Fibroblast of villous mesenchyme (primary cell): ENCODE data around the gene SLAIN2. TPM values are rescaled to one million over a fixed set of nuclear protein-coding genes. Genes with fewer than 3 reads are reported as not detected.
"Not testable (repeated sequence)": the region's sequence is repeated elsewhere in the genome, so short reads cannot be mapped to it uniquely, and the experiment has no call there.

Experiments used
- DNase-seq: peaks from one replicate; pipeline ENCODE4 v3.0.0-alpha.2; 2010; ENCODE audit warnings: low read depth
- H3K4me3 ChIP-seq: 2 replicates; pipeline ENCODE4 v1.5.1; 2011; ENCODE audit warnings: low read depth, mild to moderate bottlenecking, low read length
- total RNA-seq: library from RNA; depleted of rRNA; stranded (reverse); fragments of >200 nt; gene quantifications from 2 replicates; pipeline ENCODE4 v1.2.3, GENCODE V29; 2012
- TF ChIP-seq, protein P1 (sequence below): IDR thresholded peaks from 2 replicates; pipeline ENCODE4 v1.5.1; 2012; ENCODE audit warnings: low read depth, mild to moderate bottlenecking, low read length; ENCODE audit not compliant: insufficient read depth

Gene SLAIN2
- 31.6 and 99.7 TPM in 2 replicates for total RNA-seq

- peak; percentile 99 for DNase-seq
- TF ChIP-seq, protein P1, sequence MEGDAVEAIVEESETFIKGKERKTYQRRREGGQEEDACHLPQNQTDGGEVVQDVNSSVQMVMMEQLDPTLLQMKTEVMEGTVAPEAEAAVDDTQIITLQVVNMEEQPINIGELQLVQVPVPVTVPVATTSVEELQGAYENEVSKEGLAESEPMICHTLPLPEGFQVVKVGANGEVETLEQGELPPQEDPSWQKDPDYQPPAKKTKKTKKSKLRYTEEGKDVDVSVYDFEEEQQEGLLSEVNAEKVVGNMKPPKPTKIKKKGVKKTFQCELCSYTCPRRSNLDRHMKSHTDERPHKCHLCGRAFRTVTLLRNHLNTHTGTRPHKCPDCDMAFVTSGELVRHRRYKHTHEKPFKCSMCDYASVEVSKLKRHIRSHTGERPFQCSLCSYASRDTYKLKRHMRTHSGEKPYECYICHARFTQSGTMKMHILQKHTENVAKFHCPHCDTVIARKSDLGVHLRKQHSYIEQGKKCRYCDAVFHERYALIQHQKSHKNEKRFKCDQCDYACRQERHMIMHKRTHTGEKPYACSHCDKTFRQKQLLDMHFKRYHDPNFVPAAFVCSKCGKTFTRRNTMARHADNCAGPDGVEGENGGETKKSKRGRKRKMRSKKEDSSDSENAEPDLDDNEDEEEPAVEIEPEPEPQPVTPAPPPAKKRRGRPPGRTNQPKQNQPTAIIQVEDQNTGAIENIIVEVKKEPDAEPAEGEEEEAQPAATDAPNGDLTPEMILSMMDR: peak; percentile 48
Measured at GRCh38 chr4:48340965-48341775, at the start of gene SLAIN2. SLAIN2 (plus strand) TSS chr4:48341529; CDS start chr4:48341740, 211 bp downstream.

DNA sequence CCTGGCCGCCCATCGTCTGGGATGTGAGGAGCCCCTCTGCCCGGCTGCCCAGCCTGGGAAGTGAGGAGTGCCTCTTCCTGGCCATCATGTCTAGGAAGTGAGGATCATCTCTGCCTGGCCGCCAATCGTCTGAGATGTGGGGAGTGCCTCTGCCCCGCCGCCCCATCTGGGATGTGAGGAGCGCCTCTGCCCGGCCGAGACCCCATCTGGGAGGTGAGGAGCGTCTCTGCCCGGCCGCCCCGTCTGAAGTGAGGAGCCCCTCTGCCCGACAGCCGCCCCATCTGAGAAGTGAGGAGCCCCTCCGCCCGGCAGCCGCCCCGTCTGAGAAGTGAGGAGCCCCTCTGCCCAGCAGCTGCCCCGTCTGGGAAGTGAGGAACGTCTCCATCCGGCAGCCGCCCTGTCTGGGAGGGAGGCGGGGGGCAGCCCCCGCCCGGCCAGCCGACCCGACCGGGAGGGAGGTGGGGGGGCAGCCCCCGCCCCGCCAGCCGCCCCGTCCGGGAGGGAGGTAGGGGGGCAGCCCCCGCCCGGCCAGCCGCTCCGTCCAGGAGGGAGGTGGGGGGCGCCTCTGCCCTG, 49.0 kb upstream of the SLAIN2 start:
- DNase-seq, H3K4me3 ChIP-seq: not testable (repeated sequence)

More at GRCh38 chr4:48340965-48341775, at the start of gene SLAIN2:
- H3K4me3 ChIP-seq: peak within 1 kb of the TSS; percentile 99

GRCh38 chr4:48295116-48295515, 46.2 kb upstream of the SLAIN2 start:
- TF ChIP-seq, protein P1: no peak
- no peak for DNase-seq
- H3K4me3 ChIP-seq: no peak overlapping the region

DNA sequence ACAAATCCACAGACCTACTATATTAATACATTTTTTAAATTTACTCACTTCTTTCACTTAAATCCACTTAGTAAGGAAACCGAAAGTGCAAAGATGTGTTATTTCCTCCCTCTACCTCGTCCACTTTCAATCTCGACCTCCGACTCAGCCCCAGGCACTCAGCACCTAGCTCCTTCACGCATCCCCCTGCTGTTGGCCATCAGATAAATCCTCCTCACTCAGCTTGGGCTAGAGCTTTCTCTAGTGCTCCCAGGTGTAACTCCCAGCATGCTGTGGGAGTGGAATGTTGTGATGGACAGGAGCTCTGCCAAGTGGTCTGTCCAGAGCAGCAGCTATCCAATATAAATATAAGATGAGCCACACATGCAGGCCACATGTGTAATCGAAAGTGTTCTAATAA, 45.0 kb upstream of the SLAIN2 start:
- TF ChIP-seq, protein P1: no peak
- H3K4me3 ChIP-seq: no peak overlapping the region
- DNase-seq: no peak

GRCh38 chr4:48297256-48297846, 44.0 kb upstream of the SLAIN2 start:
- DNase-seq: no peak
- TF ChIP-seq, protein P1: no peak
- H3K4me3 ChIP-seq: no peak overlapping the region

- TF ChIP-seq, protein P1: no peak
- DNase-seq: no peak
- H3K4me3 ChIP-seq: no peak overlapping the region
Measured at GRCh38 chr4:48299560-48299959, 41.8 kb upstream of the SLAIN2 start.

DNA sequence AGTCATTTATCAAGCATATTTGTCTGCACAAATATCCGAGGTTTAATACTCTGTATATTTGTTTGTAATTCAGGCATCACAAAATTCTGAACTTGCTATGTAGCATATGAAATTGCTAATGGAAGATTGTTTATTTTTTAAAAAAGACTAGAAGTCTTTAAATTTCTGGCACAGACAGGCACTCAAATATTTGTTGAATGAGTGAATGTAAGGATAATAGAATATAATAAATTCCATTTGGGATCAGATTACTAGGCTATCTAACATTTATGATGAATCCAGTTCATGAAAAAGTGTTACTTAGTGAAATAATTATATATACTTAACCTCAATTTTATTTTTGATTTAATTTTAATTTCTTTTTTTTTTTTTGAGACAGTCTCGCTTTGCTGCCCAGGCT, 41.3 kb upstream of the SLAIN2 start:
- TF ChIP-seq, protein P1: no peak
- no peak for DNase-seq
- no peak overlapping the region for H3K4me3 ChIP-seq
